Measurements from ENCODE around the gene PRKD2.

DNA sequence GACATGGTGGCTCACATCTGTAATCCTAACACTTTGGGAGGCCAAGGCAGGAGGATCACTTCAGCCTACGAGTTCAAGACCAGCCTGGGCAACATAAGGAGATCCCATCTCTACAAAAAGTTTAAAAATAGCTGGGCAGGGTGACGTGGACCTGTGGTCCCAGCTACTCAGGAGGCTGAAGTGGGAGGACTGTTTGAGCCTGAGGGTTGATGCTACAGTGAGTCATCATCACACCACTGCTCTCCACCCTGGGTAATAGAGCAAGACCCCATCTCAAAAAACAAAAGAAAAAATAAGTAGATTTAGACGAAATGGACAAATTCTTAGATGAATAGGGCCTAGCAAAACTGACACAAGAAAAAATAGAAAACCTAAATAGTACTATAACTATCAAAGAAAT lies 70.5 kb downstream of the PRKD2 start:
- TF ChIP-seq, protein P1, sequence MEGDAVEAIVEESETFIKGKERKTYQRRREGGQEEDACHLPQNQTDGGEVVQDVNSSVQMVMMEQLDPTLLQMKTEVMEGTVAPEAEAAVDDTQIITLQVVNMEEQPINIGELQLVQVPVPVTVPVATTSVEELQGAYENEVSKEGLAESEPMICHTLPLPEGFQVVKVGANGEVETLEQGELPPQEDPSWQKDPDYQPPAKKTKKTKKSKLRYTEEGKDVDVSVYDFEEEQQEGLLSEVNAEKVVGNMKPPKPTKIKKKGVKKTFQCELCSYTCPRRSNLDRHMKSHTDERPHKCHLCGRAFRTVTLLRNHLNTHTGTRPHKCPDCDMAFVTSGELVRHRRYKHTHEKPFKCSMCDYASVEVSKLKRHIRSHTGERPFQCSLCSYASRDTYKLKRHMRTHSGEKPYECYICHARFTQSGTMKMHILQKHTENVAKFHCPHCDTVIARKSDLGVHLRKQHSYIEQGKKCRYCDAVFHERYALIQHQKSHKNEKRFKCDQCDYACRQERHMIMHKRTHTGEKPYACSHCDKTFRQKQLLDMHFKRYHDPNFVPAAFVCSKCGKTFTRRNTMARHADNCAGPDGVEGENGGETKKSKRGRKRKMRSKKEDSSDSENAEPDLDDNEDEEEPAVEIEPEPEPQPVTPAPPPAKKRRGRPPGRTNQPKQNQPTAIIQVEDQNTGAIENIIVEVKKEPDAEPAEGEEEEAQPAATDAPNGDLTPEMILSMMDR (conservative IDR thresholded peaks at IDR 0.05; ENCODE audit: low read depth in 2 of 2) = no peak
- TF ChIP-seq ZNF114 (CRISPR knock-in tag; IDR thresholded peaks at IDR 0.05) (no peak), ZNF331 (CRISPR knock-in tag; IDR thresholded peaks at IDR 0.05; ENCODE audit: low read depth) (no peak), EZH2 (IDR thresholded peaks at IDR 0.05; ENCODE audit: low read depth, unreplicated experiment) (no peak)
